ENCODE measurements around the gene TAF9.
"Not testable (repeated sequence)": the region's sequence is repeated elsewhere in the genome, so short reads cannot be mapped to it uniquely, and the experiment has no call there.

The TAF9 gene

DNA sequence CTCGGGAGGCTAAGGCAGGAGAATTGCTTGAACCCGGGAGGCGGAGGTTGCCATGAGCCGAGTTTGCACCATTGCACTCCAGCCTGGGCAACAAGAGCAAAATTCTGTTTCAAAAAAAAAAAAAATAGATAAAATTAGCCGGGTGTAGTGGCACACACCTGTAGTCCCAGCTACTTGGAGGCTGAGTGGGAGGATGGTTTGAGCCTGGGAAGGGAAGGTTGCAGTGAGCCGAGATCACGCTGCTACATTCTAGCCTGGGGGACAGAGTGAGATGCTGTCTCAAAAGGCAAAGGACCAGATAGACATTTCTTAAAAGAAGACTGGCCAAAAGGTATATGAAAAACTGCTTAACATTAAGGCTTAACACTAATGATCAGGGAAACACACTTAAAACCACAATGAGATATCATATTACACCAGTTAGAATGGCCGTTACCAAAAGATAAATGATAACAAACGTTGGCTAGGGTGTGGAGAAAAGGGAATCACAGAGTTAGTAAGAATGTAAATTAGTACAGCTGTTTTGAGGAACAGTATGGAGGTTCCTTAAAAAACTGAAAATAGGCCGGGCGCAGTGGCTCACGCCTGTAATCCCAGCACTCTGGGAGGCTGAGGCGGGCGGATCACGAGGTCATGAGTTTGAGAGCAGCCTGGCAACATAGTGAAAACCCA lies 35.5 kb upstream of the TAF9 start:
- TF ChIP-seq ZNF274 (IDR thresholded peaks at IDR 0.05; ENCODE audit: low read depth, low read length): no peak
- TF ChIP-seq SUZ12 (IDR thresholded peaks at IDR 0.05; ENCODE audit: extremely low read depth, insufficient read depth, insufficient read length): no peak
- no peaks in the 10 kb centered on the region for H3K9me3 ChIP-seq (ENCODE audit: insufficient read depth, low read length)
- no peak overlapping the region for H3K9ac ChIP-seq (ENCODE audit: insufficient read length, low read depth)
- no peaks in the 10 kb centered on the region for H3K4me1 ChIP-seq (ENCODE audit: insufficient read depth, insufficient read length)
- H3K4me3 ChIP-seq (ENCODE audit: insufficient read length, low read depth): no peak overlapping the region
- DNase-seq (ENCODE audit: low read depth, low spot score): no peak
- peaks cover 18% of the 10 kb centered on the region for H3K36me3 ChIP-seq (ENCODE audit: insufficient read depth, insufficient read length, low read length)
- H3K27me3 ChIP-seq (ENCODE audit: insufficient read depth, insufficient read length): no peaks in the 10 kb centered on the region

DNA sequence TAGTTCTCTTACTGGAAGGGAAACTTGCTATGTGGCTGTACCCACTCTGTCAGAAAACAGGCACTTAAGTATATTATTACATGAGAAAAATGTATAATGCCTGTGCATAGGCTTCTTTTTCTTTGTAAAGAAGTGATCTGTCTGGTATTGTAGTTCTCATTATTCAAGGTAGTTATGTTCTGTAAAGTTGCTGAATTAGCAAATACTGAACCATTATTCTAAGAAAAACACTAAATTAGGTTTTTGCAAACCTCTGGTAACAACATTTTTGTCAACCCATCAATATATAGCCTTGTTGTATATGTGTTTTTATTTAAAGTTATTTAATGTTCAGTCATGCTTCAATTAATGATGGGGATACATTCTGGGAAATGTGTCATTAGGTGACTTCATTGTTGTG lies 9.1 kb upstream of the TAF9 start:
- TF ChIP-seq YY1 (IDR thresholded peaks at IDR 0.05; ENCODE audit: insufficient read depth, insufficient read length) (no peak), ZNF274 (IDR thresholded peaks at IDR 0.05; ENCODE audit: low read depth, low read length) (no peak), SUZ12 (IDR thresholded peaks at IDR 0.05; ENCODE audit: extremely low read depth, insufficient read depth, insufficient read length) (no peak)
- Histone ChIP-seq H3K27me3 (ENCODE audit: insufficient read depth, insufficient read length) (no peaks in the 10 kb centered on the region), H3K4me1 (ENCODE audit: insufficient read depth, insufficient read length) (no peaks in the 10 kb centered on the region), H3K9me3 (ENCODE audit: insufficient read depth, low read length) (no peaks in the 10 kb centered on the region), H3K9ac (ENCODE audit: insufficient read length, low read depth) (no peak overlapping the region), H3K4me3 (ENCODE audit: insufficient read length, low read depth) (no peak overlapping the region), H3K36me3 (ENCODE audit: insufficient read depth, insufficient read length, low read length) (peaks cover 54% of the 10 kb centered on the region)
- DNase-seq (ENCODE audit: low read depth, low spot score): no peak

DNA sequence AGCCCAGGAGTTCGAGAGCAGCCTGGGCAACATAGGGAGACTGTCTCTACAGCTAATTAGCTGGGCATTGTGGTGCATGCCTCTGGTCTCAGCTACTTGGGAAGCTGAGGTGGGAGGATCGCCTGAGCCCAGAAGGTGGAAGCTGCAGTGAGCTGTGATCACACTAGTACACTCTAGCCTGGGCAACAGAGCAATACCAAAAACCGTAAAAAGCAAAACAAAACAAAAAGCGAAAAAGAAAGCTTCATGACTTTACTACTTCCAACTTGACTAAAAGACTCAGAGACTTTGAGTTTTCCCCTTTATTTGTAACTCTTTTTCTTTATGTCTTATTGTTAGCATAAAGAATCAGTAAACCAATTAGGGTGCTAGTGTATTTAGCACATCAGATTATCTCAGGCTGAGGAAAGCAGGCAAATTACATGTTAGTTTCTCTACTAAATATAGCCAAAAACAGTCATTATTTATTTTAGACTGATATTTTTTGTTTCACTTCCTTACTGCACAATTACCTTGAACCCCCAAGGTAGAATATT lies 5.7 kb upstream of the TAF9 start:
- Histone ChIP-seq H3K4me3 (ENCODE audit: insufficient read length, low read depth) (no peak overlapping the region), H3K9me3 (ENCODE audit: insufficient read depth, low read length) (no peaks in the 10 kb centered on the region), H3K4me1 (ENCODE audit: insufficient read depth, insufficient read length) (no peaks in the 10 kb centered on the region), H3K27me3 (ENCODE audit: insufficient read depth, insufficient read length) (no peaks in the 10 kb centered on the region), H3K36me3 (ENCODE audit: insufficient read depth, insufficient read length, low read length) (peaks cover 34% of the 10 kb centered on the region), H3K9ac (ENCODE audit: insufficient read length, low read depth) (no peak overlapping the region)
- no peak for DNase-seq (ENCODE audit: low read depth, low spot score)
- no peak for TF ChIP-seq YY1 (IDR thresholded peaks at IDR 0.05; ENCODE audit: insufficient read depth, insufficient read length)

DNA sequence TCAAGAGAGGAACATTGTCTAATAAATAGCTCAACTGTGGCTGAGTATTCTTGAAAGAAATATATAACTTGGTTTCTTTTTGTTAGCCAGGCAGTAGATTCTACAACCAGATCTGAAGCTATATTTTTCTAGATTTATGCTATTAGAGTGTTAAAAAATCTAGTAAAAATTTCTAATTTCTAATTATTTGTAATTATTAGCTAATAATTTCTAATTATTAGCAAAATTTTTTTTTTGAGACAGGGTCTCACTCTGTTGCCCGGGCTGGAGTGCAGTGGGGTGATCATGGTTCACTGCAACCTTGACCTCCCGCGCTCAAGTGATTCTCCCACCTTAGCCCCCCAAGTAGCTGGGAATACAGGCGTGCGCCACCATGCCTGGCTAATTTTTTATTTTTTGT lies 3.1 kb upstream of the TAF9 start:
- no peaks in the 10 kb centered on the region for H3K9me3 ChIP-seq (ENCODE audit: insufficient read depth, low read length)
- H3K9ac ChIP-seq (ENCODE audit: insufficient read length, low read depth): no peak overlapping the region
- no peak for DNase-seq (ENCODE audit: low read depth, low spot score)
- H3K36me3 ChIP-seq (ENCODE audit: insufficient read depth, insufficient read length, low read length): peaks cover 23% of the 10 kb centered on the region
- H3K27me3 ChIP-seq (ENCODE audit: insufficient read depth, insufficient read length): no peaks in the 10 kb centered on the region
- H3K4me3 ChIP-seq (ENCODE audit: insufficient read length, low read depth): no peak overlapping the region
- TF ChIP-seq SUZ12 (IDR thresholded peaks at IDR 0.05; ENCODE audit: extremely low read depth, insufficient read depth, insufficient read length): no peak
- no peak for TF ChIP-seq YY1 (IDR thresholded peaks at IDR 0.05; ENCODE audit: insufficient read depth, insufficient read length)
- no peak for TF ChIP-seq ZNF274 (IDR thresholded peaks at IDR 0.05; ENCODE audit: low read depth, low read length)
- H3K4me1 ChIP-seq (ENCODE audit: insufficient read depth, insufficient read length): no peaks in the 10 kb centered on the region

DNA sequence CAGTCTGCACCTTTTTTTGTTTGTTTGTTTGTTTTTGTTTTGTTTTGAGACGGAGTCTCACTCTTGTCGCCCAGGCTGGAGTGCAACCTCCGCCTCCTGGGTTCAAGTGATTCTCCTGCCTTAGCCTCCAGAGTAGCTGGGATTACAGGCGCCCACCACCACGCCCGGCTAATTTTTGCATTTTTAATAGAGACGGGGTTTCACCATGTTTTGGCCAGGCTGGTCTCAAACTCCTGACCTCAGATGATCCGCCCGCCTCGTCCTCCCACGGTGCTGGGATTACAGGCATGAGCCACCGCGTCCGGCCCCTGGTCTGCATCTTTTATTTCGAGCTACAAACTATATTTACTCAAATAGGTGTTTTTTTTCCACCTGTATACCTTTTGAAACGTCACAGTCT lies 1.0 kb upstream of the TAF9 start:
- peaks cover 37% of the 10 kb centered on the region for H3K36me3 ChIP-seq (ENCODE audit: insufficient read depth, insufficient read length, low read length)
- not testable (repeated sequence) for H3K4me1 ChIP-seq (ENCODE audit: insufficient read depth, insufficient read length); H3K9me3 ChIP-seq (ENCODE audit: insufficient read depth, low read length); H3K27me3 ChIP-seq (ENCODE audit: insufficient read depth, insufficient read length); DNase-seq (ENCODE audit: low read depth, low spot score)
- peak overlapping the region; percentile 86 for H3K9ac ChIP-seq (ENCODE audit: insufficient read length, low read depth)
- peak overlapping the region; percentile 58 for H3K4me3 ChIP-seq (ENCODE audit: insufficient read length, low read depth)

DNA sequence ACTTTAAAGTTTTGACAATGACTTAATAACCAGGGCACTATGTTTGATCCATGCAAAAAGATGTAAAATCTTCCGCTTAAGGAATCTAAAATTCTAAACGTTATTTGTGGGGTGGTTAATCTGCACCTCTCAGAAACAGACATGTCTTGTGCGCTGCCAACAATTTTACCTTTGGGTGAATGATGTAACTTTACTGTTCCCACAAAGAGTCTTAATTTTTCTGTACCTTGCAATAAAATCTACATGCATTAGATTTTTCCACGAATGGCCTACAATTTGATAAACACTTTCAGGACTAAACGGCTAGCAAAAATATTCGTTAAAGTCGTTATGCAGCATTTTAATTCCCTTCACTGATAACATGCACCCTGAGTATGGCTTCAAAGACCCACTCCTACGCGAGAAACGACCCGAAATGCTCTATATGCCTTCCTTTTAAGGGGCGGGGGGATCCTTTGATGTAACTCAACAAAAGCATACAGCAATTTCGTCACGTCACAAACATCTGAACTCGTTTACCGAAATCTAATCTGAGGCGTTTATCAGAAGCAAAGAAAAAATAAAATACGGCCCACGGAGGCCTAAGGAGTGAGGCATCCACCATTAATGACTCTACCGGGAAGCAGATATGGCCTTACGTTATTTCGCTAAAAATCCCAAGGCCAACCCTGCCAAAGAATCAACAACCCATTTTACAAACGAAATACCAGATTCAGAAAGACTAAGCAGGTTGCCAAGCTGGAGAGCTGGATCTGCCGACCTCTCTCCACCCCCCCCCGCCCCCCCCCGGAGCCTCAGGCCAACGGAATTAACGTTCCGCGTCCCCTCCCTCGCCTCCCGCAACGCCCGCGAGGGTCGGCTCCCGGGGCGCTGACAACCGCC lies 621 bp downstream of the TAF9 start:
- Histone ChIP-seq H3K4me3 (ENCODE audit: insufficient read length, low read depth) (peak overlapping the region; percentile 58), H3K9me3 (ENCODE audit: insufficient read depth, low read length) (no peaks in the 10 kb centered on the region), H3K27me3 (ENCODE audit: insufficient read depth, insufficient read length) (no peaks in the 10 kb centered on the region), H3K9ac (ENCODE audit: insufficient read length, low read depth) (peak overlapping the region; percentile 86), H3K4me1 (ENCODE audit: insufficient read depth, insufficient read length) (no peaks in the 10 kb centered on the region), H3K36me3 (ENCODE audit: insufficient read depth, insufficient read length, low read length) (peaks cover 38% of the 10 kb centered on the region)
- DNase-seq (ENCODE audit: low read depth, low spot score): no peak
- TF ChIP-seq YY1 (IDR thresholded peaks at IDR 0.05; ENCODE audit: insufficient read depth, insufficient read length) (no peak), SUZ12 (IDR thresholded peaks at IDR 0.05; ENCODE audit: extremely low read depth, insufficient read depth, insufficient read length) (no peak), ZNF274 (IDR thresholded peaks at IDR 0.05; ENCODE audit: low read depth, low read length) (no peak)

DNA sequence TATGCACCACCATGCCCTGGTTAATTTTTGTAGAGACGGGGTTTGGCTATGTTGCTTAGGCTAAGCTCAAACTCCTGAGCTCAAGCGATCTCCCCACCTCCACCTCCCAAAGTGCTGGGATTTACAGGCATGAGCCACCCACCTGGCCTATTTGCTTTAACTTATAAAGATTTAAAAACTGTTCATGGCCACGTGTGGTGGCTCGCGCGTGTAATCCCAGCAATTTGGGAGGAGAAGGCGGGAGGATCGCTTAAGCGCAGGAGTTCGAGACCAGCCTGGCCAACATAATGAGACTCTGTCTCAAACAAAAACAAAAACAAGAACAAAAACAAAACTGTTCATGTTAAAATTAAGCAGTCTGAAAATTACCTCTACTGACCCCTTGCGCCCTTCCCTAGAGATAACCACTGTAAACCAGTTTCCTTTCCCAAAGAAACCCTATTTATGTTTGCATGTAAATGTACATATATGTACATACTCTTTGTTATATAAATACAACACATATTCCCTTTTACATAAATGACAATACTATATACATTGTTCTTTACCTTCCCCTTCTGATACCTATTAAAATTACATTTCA lies 1.5 kb downstream of the TAF9 start:
- TF ChIP-seq SUZ12 (IDR thresholded peaks at IDR 0.05; ENCODE audit: extremely low read depth, insufficient read depth, insufficient read length): no peak
- H3K9ac ChIP-seq (ENCODE audit: insufficient read length, low read depth): peak overlapping the region; percentile 42
- DNase-seq (ENCODE audit: low read depth, low spot score): no peak
- no peaks in the 10 kb centered on the region for H3K4me1 ChIP-seq (ENCODE audit: insufficient read depth, insufficient read length)
- no peaks in the 10 kb centered on the region for H3K27me3 ChIP-seq (ENCODE audit: insufficient read depth, insufficient read length)
- no peaks in the 10 kb centered on the region for H3K9me3 ChIP-seq (ENCODE audit: insufficient read depth, low read length)
- peaks cover 42% of the 10 kb centered on the region for H3K36me3 ChIP-seq (ENCODE audit: insufficient read depth, insufficient read length, low read length)
- peak overlapping the region; percentile 58 for H3K4me3 ChIP-seq (ENCODE audit: insufficient read length, low read depth)

All from NT2/D1 (cell line).